NOMO-1 treated with dmso at 0.1 percent for 144 hours (cell line): Measurements from ENCODE around the gene LHX4.
A peak's percentile ranks its signal among the peaks of the same experiment; 100 is the strongest.

Experiments used
- DNase-seq: peaks from one replicate; lab custom pipeline; 2025; ENCODE audit not compliant: unreplicated experiment; lab: John Stamatoyannopoulos, UW

The LHX4 gene

DNA sequence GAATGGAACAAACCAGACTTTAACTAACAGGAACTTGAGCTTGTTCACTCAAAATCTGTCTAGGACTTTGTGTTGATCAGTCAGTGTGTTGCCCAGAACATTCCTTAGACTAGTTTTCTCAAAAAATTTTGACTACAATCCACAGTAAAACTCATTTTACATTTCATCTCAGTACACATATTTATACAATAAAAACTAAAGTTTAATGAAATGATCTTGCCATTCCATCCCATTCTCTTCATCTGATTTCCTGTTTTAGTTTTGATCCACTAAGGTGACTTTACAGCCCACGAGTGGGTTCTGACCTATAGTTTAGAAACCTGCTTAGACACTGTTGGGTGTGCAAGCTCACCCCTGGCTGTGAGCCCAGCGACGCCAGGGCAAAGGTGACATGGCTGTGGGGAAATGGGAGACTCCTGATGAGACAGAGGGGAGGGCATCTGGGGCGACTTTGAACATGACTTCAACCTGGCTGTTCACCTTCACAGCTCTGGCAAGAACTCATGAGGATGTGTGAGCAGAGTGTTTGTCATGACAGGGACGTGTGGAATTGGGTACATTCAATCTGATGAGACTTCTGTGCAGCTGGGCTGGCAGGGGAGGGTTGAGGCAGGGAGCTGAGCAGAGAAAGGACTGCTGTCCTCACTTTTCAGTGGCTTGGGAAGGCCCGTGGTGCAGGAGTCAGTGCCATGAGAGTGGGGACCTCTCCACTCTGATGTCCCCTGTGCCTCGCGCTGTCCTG, 40.6 kb downstream of the LHX4 start:
- DNase-seq: no peak

DNA sequence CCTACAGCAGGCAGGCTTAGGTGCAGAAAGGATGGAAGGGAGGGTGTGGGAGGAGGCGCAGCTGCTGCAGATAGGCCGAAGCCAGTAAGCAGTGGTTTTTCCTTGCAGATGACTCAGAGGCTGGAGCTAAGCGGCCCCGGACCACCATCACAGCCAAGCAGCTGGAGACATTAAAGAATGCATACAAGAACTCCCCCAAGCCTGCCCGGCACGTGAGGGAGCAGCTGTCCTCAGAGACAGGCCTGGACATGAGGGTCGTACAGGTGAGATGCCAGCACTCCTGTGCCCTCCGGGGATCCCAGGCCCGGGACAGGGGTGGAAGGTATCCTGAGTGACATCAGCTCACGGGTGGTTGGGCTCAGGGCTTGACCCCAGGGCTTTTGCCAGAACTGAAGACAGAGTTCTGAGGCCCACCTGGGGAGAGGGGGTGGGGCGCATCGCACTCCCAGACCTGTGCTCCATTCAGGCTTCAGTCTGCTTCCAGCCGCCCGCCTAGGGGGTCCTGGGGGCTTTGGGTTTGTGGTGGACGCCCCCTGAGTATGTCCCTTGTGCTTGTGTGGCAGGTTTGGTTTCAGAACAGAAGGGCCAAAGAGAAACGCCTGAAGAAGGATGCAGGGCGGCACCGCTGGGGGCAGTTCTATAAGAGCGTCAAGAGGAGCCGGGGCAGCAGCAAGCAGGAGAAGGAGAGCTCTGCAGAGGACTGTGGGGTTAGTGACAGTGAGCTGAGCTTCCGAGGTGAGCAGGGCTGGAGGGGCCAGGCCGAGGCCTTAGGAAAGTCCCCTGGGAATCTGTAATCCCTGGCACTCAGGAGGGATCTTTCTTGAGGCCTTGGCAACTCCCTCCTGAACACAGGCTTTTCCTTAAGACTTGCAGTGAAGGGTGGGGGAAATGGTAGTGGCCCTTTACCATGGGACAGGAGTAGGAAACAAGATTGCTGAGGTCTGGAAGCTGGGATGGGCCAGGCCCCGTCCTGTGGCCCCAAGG, 41.5 kb downstream of the LHX4 start:
- no peak for DNase-seq

DNA sequence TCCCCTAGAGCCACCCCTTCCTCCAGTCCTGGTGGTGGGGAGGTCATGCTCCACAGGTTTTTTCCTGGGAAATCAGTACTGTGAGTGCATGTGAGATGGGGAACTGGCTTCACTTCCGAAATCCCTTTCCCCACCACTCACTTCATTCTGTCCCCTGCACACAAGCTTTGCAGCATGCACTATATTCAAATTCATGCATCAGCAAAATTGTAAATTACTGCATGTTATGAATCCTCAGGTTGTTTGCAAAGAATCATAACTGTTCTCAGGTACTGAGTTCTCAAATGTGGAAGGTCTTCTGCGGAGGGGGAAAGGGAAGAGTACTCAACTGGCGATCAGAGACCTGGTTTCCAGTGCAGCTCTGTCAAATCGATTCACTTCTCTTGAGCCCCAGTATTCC, 42.3 kb downstream of the LHX4 start:
- DNase-seq: no peak

DNA sequence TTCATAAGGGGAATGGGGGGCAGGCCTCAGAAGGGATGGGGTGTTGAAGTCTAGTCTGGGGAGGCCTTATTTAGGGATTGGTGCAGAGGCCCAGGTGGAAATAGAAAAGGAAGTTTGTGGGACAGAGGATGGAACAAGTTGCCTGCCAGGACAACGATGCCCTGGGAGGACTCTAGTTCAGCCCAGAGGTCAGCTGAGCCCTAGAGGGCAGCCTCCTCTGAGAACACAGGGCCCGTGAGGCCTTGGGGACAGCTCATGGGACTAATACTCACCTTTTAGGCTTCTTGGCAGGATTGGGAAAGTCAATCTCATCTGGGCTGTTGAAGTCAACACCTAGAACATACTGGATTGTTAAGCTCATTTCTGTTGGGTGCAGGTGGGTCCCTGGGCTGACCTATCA, 43.0 kb downstream of the LHX4 start:
- no peak for DNase-seq

DNA sequence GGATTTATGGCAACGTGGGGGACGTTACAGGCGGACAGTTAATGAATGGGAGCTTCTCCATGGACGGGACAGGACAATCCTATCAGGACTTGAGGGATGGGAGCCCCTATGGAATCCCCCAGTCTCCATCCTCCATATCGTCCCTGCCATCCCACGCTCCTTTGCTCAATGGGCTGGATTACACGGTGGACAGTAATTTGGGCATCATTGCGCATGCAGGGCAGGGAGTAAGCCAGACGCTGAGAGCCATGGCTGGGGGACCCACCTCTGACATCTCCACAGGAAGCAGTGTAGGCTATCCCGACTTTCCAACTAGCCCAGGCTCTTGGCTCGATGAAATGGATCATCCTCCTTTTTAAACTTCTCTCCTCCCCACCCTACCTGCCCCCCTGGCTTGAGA, 44.2 kb downstream of the LHX4 start:
- DNase-seq: no peak

DNA sequence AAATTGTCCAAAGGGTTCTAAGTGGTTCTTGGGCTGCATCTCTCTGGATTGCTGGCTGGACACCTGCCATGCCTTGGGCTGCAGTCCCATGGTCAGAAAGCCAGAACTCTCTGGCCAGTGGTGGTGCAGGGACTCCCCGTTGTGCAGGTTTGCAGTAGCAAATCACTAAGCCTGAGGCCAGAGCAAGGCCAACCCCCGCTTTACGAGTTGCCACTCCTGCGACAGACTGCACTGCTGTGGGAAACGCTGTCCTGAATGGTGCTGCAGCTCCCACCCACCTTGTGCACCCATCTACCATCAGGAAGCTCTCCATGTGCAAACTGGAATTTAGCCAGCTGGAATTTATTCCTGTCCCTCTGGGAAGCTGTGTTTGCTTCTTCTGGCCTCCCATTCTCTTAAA, 45.7 kb downstream of the LHX4 start:
- no peak for DNase-seq

DNA sequence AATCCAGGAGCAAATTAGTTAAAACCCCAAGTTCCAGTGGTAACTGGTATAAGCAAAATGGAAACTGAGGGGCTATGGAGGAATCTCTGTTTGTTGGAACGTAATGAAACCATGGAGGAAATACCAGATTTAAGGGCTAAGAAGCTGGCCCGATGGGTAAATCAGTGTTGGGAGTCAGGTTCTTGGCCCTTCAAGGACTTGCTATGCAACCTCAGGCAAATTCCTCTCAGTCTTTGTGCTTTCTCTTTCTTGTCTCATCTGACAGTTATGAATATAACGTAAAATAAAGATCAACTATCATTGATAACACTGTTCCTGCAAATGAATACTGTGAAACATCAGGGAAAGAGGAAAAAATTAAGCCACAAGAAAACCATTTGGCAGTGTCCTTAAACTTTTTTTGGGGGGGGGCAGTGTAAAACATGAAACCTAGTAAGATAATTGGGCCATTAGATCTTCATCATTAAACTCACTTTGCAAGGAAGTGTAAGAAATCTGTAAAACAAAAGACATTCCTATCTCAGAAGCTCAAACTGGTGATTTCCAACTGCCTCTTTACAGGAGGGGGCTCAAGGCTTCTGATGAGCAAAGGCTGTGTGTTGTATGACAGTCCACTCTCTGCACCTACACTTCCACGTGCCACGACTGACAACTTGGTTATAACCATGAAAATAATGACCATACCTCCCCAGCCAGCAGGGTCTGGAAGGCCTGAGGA, 47.6 kb downstream of the LHX4 start:
- no peak for DNase-seq

DNA sequence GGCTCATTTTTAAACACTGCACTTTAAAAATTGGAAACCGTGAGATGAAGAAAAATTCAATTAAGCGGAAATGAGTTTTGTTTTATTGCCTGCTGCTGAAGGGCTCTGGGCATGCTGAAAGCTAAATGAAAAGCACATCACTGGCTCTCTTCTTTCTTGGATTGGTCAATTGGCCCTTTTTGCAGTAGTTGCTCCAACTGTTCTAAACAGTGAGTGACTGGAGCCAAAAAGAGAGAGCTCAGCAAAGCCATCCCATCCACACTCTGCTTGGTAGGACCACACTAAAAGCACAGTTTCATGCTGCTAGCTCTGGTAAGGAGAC, 48.1 kb downstream of the LHX4 start:
- no peak for DNase-seq

DNA sequence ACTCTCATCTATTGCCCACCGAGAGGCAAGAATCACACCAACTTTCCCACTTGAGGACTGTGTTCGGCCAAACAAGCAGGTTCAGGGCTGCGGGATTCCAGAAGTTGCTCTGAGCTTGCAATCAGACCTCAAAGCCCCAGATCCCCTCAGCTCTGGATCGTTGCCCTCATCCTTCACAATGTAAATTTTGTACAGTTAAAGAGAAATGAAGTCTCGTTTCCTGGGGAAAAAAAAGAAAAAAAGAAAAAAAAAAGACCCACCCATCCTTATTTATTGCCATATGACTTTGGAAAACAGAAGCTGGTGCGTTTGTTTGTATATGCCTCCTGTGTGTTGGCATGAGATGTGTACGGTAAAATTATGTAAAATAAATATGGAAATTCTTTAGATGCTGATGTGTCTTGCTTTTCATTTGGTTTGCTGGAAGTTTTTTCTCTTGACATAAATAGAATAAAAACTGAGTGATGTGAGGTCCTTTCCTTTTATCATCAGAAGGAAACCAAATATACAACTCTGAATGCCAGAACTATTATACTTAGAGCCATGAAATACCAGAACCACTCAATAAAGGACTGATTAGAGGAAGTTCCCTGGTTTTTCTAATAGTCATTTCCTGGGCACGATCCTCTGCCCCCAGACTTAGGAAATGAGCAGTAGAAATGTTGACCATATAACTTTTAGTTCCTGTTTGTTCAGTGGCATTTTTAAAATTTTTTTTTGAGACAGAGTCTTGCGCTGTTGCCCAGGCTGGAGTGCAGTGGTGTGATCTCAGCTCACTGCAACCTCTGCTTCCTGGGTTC, 48.7 kb downstream of the LHX4 start:
- DNase-seq: peak; percentile 85

DNA sequence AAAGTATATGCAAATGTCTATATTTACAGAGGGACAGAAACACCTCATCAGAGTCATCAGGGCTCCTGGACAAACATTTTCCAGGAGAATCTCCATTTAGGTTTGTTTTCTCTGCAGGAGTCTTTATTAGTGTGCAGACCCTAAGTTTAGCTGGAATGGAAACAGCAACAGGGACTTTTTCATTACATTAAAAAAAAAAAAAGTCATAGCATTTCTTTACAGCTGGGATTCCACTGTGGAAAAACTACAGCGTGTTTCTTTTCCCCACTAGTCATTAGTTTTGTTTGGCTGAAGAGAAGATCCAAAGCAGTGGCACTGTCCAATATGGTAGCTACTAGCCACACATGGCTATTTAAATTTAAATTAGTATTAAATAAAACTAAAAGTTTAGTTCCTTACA, 49.6 kb downstream of the LHX4 start:
- DNase-seq: no peak

DNA sequence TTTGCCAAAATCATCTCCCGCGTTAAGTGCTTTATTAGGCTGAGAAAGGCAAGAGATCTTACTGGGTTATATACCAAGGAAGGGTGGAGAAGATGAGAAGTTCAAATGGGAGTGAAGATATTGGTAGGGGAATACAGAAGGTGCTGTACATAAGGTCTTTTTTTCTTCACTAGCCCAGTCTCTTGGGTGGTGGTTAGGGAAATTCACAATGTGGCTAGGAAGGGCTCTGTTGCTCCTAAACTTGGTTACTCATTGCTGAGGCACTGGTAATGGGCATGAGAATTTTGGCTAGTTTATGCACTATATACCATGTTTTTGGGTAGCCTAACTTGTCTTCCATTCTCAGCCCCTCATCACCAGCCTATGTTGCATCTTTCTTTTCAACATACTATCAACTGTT, 50.6 kb downstream of the LHX4 start:
- DNase-seq: no peak

DNA sequence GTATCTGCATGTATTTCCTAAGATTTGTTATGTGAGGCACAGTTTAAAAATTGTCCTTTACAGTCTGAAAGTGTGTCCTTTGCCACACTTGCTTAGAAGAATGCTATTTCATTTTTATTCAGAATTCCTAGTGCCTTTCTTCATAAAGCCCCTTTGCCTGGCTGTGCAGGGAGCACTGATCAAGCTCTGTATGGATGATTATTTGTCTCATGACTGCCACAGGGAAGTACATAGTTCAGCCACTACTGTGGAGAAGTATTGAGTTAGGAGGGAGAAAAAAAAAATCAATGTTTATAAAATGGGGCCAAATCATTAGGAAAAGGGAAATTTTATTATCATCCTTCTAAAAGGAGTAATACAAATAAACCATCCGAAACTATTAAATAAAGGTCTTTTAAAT, 51.4 kb downstream of the LHX4 start:
- no peak for DNase-seq

DNA sequence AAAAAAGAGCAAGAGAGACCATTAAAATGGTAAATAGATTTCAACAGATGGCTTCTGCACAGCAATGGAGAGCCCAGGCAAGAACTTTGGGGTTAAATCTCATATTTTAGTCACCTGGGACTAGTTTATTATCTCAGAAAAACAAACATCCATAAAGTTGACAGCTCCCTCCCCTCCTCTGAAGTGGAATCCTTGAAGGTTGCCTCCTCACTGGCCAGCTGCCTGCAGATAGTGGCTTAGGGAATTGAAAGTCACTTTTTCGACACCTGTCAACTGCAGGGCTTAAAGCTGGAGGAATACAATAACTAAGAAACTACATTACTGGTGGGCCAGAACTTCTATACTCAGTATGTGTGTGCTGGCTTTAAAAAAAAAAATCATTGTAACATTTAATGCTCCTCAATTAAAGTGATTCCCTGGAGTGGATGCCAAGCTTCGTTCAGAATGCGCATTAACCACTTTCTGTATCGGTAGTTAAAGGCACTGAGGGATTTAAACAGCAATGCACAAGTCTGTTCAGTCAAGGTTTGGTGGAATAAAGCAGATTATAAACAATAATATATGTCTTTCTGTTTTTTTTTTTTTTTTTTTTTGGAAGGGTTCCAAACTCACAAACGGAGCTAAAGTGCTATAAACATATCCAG, 52.5 kb downstream of the LHX4 start:
- no peak for DNase-seq

DNA sequence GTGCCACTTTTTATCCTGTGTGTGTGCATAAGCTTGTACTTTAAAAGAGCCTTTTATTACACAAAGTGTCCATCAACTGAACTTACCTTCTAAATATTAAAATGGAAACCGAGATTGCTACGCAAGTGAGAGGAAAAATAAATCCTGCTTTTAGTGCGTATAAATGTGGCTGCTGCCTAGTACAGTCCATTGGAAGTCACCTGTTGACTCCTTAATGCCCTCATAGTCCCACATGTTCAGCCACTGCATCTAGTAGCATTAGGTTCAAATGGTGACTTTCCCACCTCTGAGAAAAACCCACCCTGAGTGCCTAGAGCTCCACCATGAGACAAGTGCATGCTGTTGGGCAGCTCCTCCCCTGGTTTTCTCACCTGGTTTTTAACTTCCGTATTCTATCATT, 53.0 kb downstream of the LHX4 start:
- no peak for DNase-seq

DNA sequence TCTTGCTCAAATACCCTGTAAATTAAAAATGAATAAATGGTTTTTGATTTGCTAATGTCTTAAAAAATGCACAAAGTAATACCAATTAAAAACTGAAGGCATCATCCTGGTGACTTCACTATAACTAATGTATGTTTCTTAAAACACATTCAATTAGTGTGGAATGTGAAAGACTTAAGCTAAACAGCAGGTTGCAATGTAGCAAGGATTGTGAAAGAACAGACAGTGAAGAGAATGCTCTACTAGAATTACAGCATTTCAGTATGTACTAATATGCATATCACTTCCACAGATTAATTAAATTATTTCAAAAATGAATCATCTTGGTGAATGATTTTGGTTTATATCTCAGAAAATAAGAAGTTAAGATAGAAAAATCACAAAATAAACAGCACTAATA, 56.4 kb downstream of the LHX4 start:
- DNase-seq: no peak

DNA sequence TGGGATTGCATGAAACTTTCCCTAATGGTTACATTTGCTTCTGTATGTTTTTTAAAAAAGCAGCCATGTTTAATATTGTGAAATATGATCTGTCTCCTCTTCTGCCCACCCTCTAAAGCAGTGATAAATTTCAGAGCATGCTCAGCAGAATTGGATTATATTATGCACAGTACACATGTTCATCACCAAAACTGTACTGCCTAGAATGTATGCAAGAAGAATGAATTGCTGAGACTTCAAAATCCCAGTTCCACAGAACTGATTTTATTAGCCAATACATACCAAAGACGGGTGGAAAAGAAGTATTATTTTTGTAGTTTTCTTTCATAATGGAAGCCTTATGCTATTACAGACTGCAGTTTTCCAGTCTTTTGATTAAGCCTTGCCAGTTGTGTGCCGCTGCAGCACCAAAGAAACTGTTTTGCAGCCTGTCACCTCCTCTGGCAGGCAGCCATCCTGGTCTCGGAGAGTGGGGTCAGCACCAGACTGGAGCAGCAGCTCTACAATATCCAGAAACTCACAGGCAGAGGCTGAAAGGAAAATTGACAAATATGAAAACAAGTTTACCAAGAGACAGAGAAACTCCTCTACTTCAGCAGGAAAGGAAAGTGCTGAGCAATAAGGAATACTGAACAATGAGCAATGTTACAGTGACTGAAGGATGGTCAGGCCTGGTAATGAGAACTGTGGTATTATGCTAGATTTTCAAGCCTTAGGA, 58.1 kb downstream of the LHX4 start:
- no peak for DNase-seq

DNA sequence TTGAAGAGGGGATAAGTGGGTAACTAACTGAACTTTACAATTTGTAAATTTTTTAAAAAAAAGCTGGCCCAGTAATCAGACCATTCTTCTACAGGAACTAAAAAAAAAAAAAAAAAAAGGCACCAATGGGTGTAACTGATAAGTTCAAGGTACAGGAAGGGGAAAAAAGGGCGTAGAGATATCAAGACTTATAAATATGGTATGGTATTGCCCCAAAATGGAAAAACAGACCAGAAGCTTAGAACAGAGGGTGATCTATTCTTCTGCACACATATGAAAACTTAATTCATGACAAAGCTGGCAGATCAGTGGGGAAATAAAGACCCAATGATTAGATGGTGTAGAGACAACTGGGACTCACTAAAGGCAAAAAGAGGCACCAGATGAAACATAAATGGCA, 58.9 kb downstream of the LHX4 start:
- DNase-seq: no peak

DNA sequence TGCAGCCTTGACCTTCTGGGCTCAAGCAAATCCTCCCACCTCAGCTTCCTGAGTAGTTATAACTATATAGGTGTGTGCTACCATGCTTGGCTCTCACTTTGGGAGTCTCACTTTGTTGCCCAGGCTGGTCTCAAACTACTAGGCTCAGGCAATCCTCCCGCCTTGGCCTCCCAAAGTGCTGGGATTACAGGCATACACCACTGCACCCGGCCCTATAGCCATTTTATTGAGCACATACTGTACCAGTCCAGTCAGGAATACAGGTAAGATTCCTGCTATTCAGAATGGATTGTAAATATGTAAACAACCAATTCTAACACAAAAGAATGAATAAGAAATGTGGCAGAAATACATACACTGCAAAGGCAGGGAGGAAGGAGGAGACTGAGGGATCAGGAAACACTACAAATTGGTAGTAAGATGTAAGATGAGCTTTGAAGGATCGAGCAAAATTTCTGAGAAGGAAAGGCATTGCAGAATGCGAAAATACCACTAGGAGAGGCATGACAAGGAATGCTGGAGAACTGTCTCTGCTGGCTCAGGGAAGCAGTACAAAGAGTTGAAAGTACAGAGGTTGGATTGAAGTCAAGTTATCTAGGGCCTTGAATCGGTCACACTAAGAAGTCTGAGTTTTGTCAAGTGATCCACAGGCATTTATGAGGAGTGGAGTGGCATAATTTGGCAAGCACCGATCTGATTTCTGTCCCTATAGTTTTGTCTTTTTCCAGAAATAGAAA, 60.4 kb downstream of the LHX4 start:
- DNase-seq: no peak

DNA sequence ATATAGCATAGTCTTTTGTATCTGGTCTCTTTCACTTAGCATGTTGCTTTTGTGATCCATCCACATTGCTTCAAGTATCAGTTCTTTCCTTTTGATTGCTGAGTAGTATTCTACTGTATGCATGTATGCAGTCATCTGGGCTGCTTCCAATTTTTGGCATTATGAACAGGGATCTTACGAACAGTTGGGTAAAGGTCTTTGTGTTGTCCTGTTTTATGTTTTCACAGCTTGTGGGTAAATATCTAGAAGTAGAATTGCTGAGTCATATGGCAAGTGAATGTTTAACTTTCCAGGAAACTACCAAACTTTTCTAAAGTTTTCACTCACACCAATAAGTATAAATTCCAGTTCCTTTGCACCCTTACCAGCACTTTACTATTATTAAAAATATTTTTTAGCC, 60.9 kb downstream of the LHX4 start:
- no peak for DNase-seq
